ENCODE results near the gene AGER.

- TF ChIP-seq CTCF (IDR thresholded peaks at IDR 0.05; ENCODE audit: insufficient read depth, low read depth, low read length) (no peak), EZH2 (IDR thresholded peaks at IDR 0.05; ENCODE audit: insufficient read depth, low read length) (no peak)
Observed at GRCh38 chr6:32168350-32168749, 15.7 kb downstream of the AGER start.

Measured in astrocyte (in vitro differentiated cells and primary cell).